Activated B cell treated with CpG ODN at 0.5 μM for 24 hours (primary cell): ENCODE data around the gene HMOX1. TPM values are rescaled to one million over a fixed set of nuclear protein-coding genes. Genes with fewer than 3 reads are reported as not detected.

Source experiments
- ATAC-seq: fragments of 200-7000 bp; cut with Tn5 transposase; one replicate; pipeline ENCODE4 v1.10.0; 2021; ENCODE audit warnings: low read depth, mild to moderate bottlenecking, moderate library complexity
- CTCF ChIA-PET: fragments of 350-600 bp; sonication (Branson Sonifier 250); formaldehyde crosslinking; loops from one replicate; lab custom pipeline; 2021; ENCODE audit warnings: antibody characterized with exemption; lab: Charles Lee
- POLR2A ChIA-PET: fragments of 350-600 bp; sonication (Branson Sonifier 250); formaldehyde crosslinking; loops from one replicate; lab custom pipeline; 2021; ENCODE audit warnings: antibody characterized with exemption; lab: Charles Lee
- DNase-seq: peaks from one replicate; pipeline ENCODE4 v3.0.0; 2022
- H3K27ac Mint-ChIP-seq: one replicate; pipeline ENCODE4 v1.8.0; 2020; ENCODE audit warnings: mixed read lengths
- H3K27me3 Mint-ChIP-seq: one replicate; pipeline ENCODE4 v1.8.0; 2021; ENCODE audit warnings: mixed read lengths
- H3K36me3 Mint-ChIP-seq: one replicate; pipeline ENCODE4 v1.8.0; 2021; ENCODE audit warnings: low read depth, mixed read lengths
- H3K4me1 Mint-ChIP-seq: one replicate; pipeline ENCODE4 v1.8.0; 2021; ENCODE audit warnings: mixed read lengths
- H3K4me3 Mint-ChIP-seq: one replicate; pipeline ENCODE4 v1.8.0; 2020; ENCODE audit warnings: mild to moderate bottlenecking, mixed read lengths
- H3K9me3 Mint-ChIP-seq: one replicate; pipeline ENCODE4 v1.8.0; 2020; ENCODE audit warnings: mixed read lengths
- intact Hi-C: fragments of 100-400 bp; cut with micrococcal nuclease; formaldehyde crosslinking; loops from one replicate; pipeline ENCODE4 v1.15.1; 2024
- total RNA-seq: library from RNA; stranded (reverse); gene quantifications from 2 replicates; pipeline ENCODE4 v1.2.3, GENCODE V29; 2022
- TF ChIP-seq, protein P1 (sequence below): fragments of 200-600 bp; IDR thresholded peaks from one replicate; pipeline ENCODE4 v1.8.0; 2022; ENCODE audit warnings: antibody characterized with exemption, mild to moderate bottlenecking

Gene HMOX1, protein sequence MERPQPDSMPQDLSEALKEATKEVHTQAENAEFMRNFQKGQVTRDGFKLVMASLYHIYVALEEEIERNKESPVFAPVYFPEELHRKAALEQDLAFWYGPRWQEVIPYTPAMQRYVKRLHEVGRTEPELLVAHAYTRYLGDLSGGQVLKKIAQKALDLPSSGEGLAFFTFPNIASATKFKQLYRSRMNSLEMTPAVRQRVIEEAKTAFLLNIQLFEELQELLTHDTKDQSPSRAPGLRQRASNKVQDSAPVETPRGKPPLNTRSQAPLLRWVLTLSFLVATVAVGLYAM
- total RNA-seq = 13.3 TPM in 2 replicates

DNA sequence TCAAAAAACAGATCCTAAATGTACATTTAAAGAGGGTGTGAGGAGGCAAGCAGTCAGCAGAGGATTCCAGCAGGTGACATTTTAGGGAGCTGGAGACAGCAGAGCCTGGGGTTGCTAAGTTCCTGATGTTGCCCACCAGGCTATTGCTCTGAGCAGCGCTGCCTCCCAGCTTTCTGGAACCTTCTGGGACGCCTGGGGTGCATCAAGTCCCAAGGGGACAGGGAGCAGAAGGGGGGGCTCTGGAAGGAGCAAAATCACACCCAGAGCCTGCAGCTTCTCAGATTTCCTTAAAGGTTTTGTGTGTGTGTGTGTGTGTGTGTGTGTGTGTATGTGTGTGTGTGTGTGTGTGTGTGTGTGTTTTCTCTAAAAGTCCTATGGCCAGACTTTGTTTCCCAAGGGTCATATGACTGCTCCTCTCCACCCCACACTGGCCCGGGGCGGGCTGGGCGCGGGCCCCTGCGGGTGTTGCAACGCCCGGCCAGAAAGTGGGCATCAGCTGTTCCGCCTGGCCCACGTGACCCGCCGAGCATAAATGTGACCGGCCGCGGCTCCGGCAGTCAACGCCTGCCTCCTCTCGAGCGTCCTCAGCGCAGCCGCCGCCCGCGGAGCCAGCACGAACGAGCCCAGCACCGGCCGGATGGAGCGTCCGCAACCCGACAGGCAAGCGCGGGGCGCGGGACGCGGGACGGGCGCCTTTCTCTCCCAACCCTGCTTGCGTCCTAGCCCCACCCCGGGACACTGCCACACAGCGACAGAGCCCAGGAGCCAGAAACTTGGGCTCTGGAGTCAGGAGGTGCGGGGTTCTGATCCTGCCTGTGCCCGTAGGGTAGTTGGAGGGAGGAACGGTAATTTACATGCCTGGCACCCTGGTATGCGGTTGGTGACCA lies at the start of gene HMOX1:
Gene HMOX1 (plus strand): TSS at position 560 of the 887 bp plus-strand sequence. CDS start 78 bp downstream, at position 638.
- Mint-ChIP-seq H3K27me3 (no peaks in the 10 kb centered on the region), H3K36me3 (peaks cover 2% of the 10 kb centered on the region), H3K4me1 (peaks cover 45% of the 10 kb centered on the region), H3K9me3 (no peaks in the 10 kb centered on the region), H3K27ac (peak within 1 kb of the TSS; percentile 59), H3K4me3 (peak within 1 kb of the TSS; percentile 81)
- POLR2A ChIA-PET = interaction anchor here (0.6 to 3.0 kb wide), 16 partner anchors 9 to 1706 kb away, joined by 3 to 39 read pairs (median 4); partner anchors contain the start of gene MCM5
- ATAC-seq (peak; percentile 76), DNase-seq (peak; percentile 69)
- intact Hi-C loops = loop anchor here (1.0 kb wide), 3 partner anchors 19 to 30 kb away; no protein-coding TSS in a partner anchor
- TF ChIP-seq, protein P1, sequence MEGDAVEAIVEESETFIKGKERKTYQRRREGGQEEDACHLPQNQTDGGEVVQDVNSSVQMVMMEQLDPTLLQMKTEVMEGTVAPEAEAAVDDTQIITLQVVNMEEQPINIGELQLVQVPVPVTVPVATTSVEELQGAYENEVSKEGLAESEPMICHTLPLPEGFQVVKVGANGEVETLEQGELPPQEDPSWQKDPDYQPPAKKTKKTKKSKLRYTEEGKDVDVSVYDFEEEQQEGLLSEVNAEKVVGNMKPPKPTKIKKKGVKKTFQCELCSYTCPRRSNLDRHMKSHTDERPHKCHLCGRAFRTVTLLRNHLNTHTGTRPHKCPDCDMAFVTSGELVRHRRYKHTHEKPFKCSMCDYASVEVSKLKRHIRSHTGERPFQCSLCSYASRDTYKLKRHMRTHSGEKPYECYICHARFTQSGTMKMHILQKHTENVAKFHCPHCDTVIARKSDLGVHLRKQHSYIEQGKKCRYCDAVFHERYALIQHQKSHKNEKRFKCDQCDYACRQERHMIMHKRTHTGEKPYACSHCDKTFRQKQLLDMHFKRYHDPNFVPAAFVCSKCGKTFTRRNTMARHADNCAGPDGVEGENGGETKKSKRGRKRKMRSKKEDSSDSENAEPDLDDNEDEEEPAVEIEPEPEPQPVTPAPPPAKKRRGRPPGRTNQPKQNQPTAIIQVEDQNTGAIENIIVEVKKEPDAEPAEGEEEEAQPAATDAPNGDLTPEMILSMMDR = no peak
- CTCF ChIA-PET = interaction anchor here (0.9 to 2.0 kb wide), 5 partner anchors 19 to 75 kb away, joined by 3 to 7 read pairs (median 6); partner anchors contain the start of gene MCM5

DNA sequence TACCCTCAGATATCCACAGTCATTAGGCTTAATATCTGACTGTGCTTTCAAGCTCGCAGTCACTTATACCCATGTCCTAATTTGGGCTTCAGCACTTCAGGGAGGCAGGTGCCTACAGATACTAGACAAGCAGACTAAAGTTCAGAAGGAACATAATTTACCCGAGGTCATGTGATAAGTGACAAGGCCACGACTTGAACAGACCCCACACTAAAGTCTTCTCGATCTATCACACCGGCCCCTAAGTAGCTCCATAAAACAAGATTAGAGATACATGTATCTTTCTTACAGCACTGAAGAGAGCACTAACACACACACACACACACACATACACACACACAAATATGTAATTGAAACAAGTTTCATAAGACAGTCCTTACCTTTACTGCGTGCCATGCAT lies 48.6 kb upstream of the HMOX1 start:
- ChIA-PET POLR2A (no interaction called here), CTCF (no interaction called here)
- Mint-ChIP-seq H3K27ac (peak overlapping the region; percentile 21), H3K36me3 (peaks cover 58% of the 10 kb centered on the region), H3K4me3 (no peak overlapping the region), H3K9me3 (no peaks in the 10 kb centered on the region), H3K4me1 (peaks cover 25% of the 10 kb centered on the region), H3K27me3 (no peaks in the 10 kb centered on the region)
- TF ChIP-seq, protein P1 = no peak
- intact Hi-C loops = no loop called here
- ATAC-seq = no peak
- DNase-seq = no peak

DNA sequence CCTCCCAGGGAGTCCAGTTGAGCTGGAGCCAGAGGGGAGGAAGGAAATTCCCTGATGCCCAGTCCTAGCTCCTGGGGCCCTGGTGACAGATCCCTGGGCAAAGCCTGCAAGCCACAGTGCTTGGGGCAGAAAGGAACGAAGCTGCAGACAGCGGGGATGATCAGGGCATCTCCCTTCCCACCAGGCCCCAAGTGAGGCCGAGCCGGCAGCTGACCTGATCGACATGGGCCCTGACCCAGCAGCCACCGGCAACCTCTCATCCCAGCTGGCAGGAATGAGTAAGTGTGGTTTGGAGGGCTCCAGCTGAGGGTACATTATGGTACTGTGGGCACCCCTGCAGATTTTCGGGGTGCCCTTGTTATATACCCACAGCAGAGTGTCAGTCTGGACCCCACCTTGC lies 47.7 kb upstream of the HMOX1 start:
- Mint-ChIP-seq H3K4me3 (no peak overlapping the region), H3K9me3 (no peaks in the 10 kb centered on the region), H3K36me3 (peaks cover 59% of the 10 kb centered on the region), H3K4me1 (peaks cover 25% of the 10 kb centered on the region), H3K27ac (no peak overlapping the region), H3K27me3 (no peaks in the 10 kb centered on the region)
- CTCF ChIA-PET = no interaction called here
- intact Hi-C loops = no loop called here
- ATAC-seq = no peak
- no peak for DNase-seq
- TF ChIP-seq, protein P1 = no peak
- POLR2A ChIA-PET = interaction anchor here (1.4 kb wide), 1 partner anchor 77 kb away, joined by 5 read pairs; no protein-coding TSS in a partner anchor

GRCh38 chr22:35334004-35334403 lies 46.9 kb upstream of the HMOX1 start:
- no peaks in the 10 kb centered on the region for H3K27me3 Mint-ChIP-seq
- H3K27ac Mint-ChIP-seq = peak overlapping the region; percentile 46
- ATAC-seq = peak; percentile 72
- CTCF ChIA-PET = no interaction called here
- peaks cover 25% of the 10 kb centered on the region for H3K4me1 Mint-ChIP-seq
- POLR2A ChIA-PET = interaction anchor here (1.2 to 1.4 kb wide), 2 partner anchors 15 to 76 kb away, joined by 3 to 5 read pairs; no protein-coding TSS in a partner anchor
- peaks cover 60% of the 10 kb centered on the region for H3K36me3 Mint-ChIP-seq
- TF ChIP-seq, protein P1 = no peak
- DNase-seq = no peak
- no peak overlapping the region for H3K4me3 Mint-ChIP-seq
- intact Hi-C loops = no loop called here
- no peaks in the 10 kb centered on the region for H3K9me3 Mint-ChIP-seq
